SK-N-SH (cell line): ENCODE results near the gene SLC5A4. TPM values are rescaled to one million over a fixed set of nuclear protein-coding genes. Genes with fewer than 3 reads are reported as not detected.

Experiments used
- CTCF ChIA-PET: fragments of 300-600, 350-600 bp; formaldehyde crosslinking; extraction: SDS; loops from one replicate; lab custom pipeline; 2021; lab: Yijun Ruan, JAX
- POLR2A ChIA-PET: fragments of 350-600 bp; sonication (Branson Sonifier 250); formaldehyde crosslinking; extraction: SDS; loops from one replicate; lab custom pipeline; 2020; ENCODE audit warnings: antibody characterized with exemption, inconsistent platforms; lab: Yijun Ruan, JAX
- DNase-seq: peaks from one replicate; pipeline ENCODE4 v3.0.0; 2012
- H2AFZ ChIP-seq: fragments of 200-600 bp; sonication (generic); 2 replicates; pipeline ENCODE4 v1.8.1; 2016; ENCODE audit warnings: antibody characterized with exemption, mild to moderate bottlenecking, low read depth
- H3F3A ChIP-seq: fragments of 200-600 bp; sonication (generic); replicated peaks from 2 replicates; pipeline ENCODE3; 2016; ENCODE audit warnings: antibody characterized with exemption, mild to moderate bottlenecking; ENCODE audit not compliant: insufficient read depth
- H3K27ac ChIP-seq, 2 experiments: fragments of 200-500 bp in 1 of 2; fragments of 200-600 bp in 1 of 2; sonication (Bioruptor generic) in 1 of 2; sonication (generic), shearing (Covaris generic) in 1 of 2; 2 replicates each; pipeline versions ENCODE4 v1.5.1 to v1.6.1; 2014 to 2016; ENCODE audit warnings: low read depth in 2 of 2, inconsistent platforms in 1 of 2, low read length in 1 of 2, mild to moderate bottlenecking in 1 of 2, mixed read lengths in 1 of 2
- H3K27me3 ChIP-seq: fragments of 200-600 bp; sonication (generic), shearing (Covaris generic); 2 replicates; pipeline ENCODE4 v1.6.1; 2016; ENCODE audit warnings: mixed run types; ENCODE audit not compliant: insufficient read depth
- H3K36me3 ChIP-seq, 2 experiments: fragments of 200-500 bp in 1 of 2; fragments of 200-600 bp in 1 of 2; sonication (Bioruptor generic) in 1 of 2; sonication (generic) in 1 of 2; replicated peaks in 1 of 2; 2 replicates each; pipeline versions ENCODE3 to v1.5.1; 2014 to 2016; ENCODE audit warnings: low read length in 1 of 2, mild to moderate bottlenecking in 1 of 2; ENCODE audit not compliant: insufficient read depth in 2 of 2, control insufficient read depth in 1 of 2
- H3K4me1 ChIP-seq, 2 experiments: fragments of 200-500 bp in 1 of 2; fragments of 200-600 bp in 1 of 2; sonication (Bioruptor generic) in 1 of 2; sonication (generic), shearing (Covaris generic) in 1 of 2; 2 replicates each; pipeline versions ENCODE4 v1.5.1 to v1.6.1; 2014 to 2016; ENCODE audit warnings: low read depth in 1 of 2, low read length in 1 of 2, mixed run types in 1 of 2; ENCODE audit not compliant: insufficient read depth in 2 of 2, control insufficient read depth in 1 of 2
- H3K4me2 ChIP-seq: fragments of 200-600 bp; sonication (generic), shearing (Covaris generic); 2 replicates; pipeline ENCODE4 v1.6.1; 2017; ENCODE audit warnings: mixed run types
- H3K4me3 ChIP-seq, 2 experiments: fragments of 200-500 bp in 1 of 2; fragments of 200-600 bp in 1 of 2; sonication (Bioruptor generic) in 1 of 2; sonication (generic), shearing (Covaris generic) in 1 of 2; 2 replicates each; pipeline versions ENCODE4 v1.5.1 to v1.8.1; 2014 to 2016; ENCODE audit warnings: low read depth in 2 of 2, inconsistent platforms in 1 of 2, low read length in 1 of 2, mild to moderate bottlenecking in 1 of 2, mixed read lengths in 1 of 2, moderate library complexity in 1 of 2
- H3K79me2 ChIP-seq: fragments of 200-600 bp; sonication (generic); 2 replicates; pipeline ENCODE4 v1.8.1; 2017; ENCODE audit warnings: mild to moderate bottlenecking; ENCODE audit not compliant: insufficient read depth
- H3K9ac ChIP-seq: fragments of 200-600 bp; sonication (generic); 2 replicates; pipeline ENCODE4 v1.6.1; 2017; ENCODE audit warnings: mixed run types
- H3K9me2 ChIP-seq: fragments of 200-600 bp; sonication (generic); 2 replicates; pipeline ENCODE4 v1.6.1; 2017; ENCODE audit warnings: mixed run types
- H3K9me3 ChIP-seq: fragments of 200-600 bp; sonication (generic); 2 replicates; pipeline ENCODE4 v1.6.1; 2017; ENCODE audit warnings: mixed run types, mild to moderate bottlenecking, moderate library complexity
- H4K20me1 ChIP-seq: fragments of 200-600 bp; sonication (generic); 2 replicates; pipeline ENCODE4 v1.6.1; 2017; ENCODE audit warnings: mild to moderate bottlenecking, mixed run types; ENCODE audit not compliant: insufficient read depth
- CHD2 ChIP-seq: fragments of 150-350 bp; IDR thresholded peaks from 2 replicates; pipeline ENCODE4 v1.6.1; 2018; ENCODE audit warnings: low read length; ENCODE audit not compliant: partially characterized antibody
- ELF1 ChIP-seq: IDR thresholded peaks from 2 replicates; pipeline ENCODE4 v1.4.0; 2012
- FOXJ3 ChIP-seq: sonication (generic); formaldehyde crosslinking; IDR thresholded peaks from 2 replicates; pipeline ENCODE4 v1.5.1; 2020; ENCODE audit warnings: mild to moderate bottlenecking, missing genetic modification reagents
- FOXM1 ChIP-seq: IDR thresholded peaks from 2 replicates; pipeline ENCODE4 v1.4.0; 2012; ENCODE audit warnings: low read depth, mild to moderate bottlenecking
- IRF3 ChIP-seq: fragments of 150-350 bp; IDR thresholded peaks from 2 replicates; pipeline ENCODE4 v1.6.1; 2016; ENCODE audit warnings: mild to moderate bottlenecking, low read depth, low read length
- JUND ChIP-seq: IDR thresholded peaks from 2 replicates; pipeline ENCODE4 v1.4.0; 2012
- NFIC ChIP-seq: IDR thresholded peaks from 2 replicates; pipeline ENCODE4 v1.4.0; 2012; ENCODE audit warnings: borderline replicate concordance
- NRF1 ChIP-seq: IDR thresholded peaks from 2 replicates; pipeline ENCODE4 v1.6.1; 2012; ENCODE audit warnings: low read depth, mild to moderate bottlenecking, low read length
- PBX3 ChIP-seq: IDR thresholded peaks from 2 replicates; pipeline ENCODE4; 2012
- POLR2AphosphoS5 ChIP-seq: IDR thresholded peaks from 2 replicates; pipeline ENCODE4 v1.6.1; 2012; ENCODE audit warnings: low read depth, low read length
- RAD21 ChIP-seq: IDR thresholded peaks from 2 replicates; pipeline ENCODE4 v1.6.1; 2012; ENCODE audit warnings: mild to moderate bottlenecking, low read length
- SIN3A ChIP-seq: IDR thresholded peaks from 2 replicates; pipeline ENCODE4 v1.6.1; 2012; ENCODE audit warnings: low read depth, mild to moderate bottlenecking, low read length, moderate library complexity, borderline replicate concordance
- USF1 ChIP-seq: IDR thresholded peaks from 2 replicates; pipeline ENCODE4 v1.4.0; 2012; ENCODE audit warnings: low read depth, borderline replicate concordance
- YY1 ChIP-seq: IDR thresholded peaks from 2 replicates; pipeline ENCODE4 v1.4.0; 2012; ENCODE audit warnings: low read depth, mild to moderate bottlenecking
- WGBS: methylation state at CpG from one replicate; pipeline ENCODE4 v1.1.6; 2017; ENCODE audit warnings: low lambda C conversion rate; 5-methylcytosine and 5-hydroxymethylcytosine counted together
- polyA plus RNA-seq, 3 experiments: library from polyadenylated mRNA; depleted of rRNA; stranded (reverse); fragments of >200 nt; gene quantifications; 2 replicates each; pipeline ENCODE4 v1.2.3, GENCODE V29; 2012
- TF ChIP-seq, protein P1 (sequence below): IDR thresholded peaks from 2 replicates; pipeline ENCODE4 v1.6.1; 2012; ENCODE audit warnings: mild to moderate bottlenecking, low read depth, low read length, moderate library complexity

SLC5A4 gene
- polyA plus RNA-seq, 1 of the 3 experiments (the other 2 are of a cell fraction), result 0.15 TPM

DNA sequence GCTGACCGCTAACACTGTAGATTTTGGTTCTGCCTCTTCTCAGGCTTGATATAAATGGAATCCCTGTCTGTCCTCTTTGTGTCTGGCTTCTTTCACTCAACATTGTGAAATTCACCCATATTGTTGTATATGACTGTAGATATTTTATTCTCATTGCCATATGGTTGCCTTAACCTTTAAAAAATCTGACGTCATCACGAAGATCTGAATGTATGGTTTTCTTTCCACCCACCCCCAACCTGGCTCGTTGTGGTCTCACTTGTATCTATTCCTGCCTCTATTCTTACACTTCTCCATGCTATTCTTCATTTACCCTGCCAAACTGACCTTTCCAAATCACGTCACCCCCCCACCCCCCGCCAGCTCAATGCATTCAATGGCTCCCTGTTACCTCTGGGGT, 74.1 kb downstream of the SLC5A4 start:
- Histone ChIP-seq H3K9me2 (no peaks in the 10 kb centered on the region), H3K4me2 (no peak overlapping the region), H3K9ac (no peak overlapping the region), H3K27me3 (no peaks in the 10 kb centered on the region; the same call in 1 of the 2 replicates), H3K27ac (no peak overlapping the region), H3K79me2 (no peaks in the 10 kb centered on the region), H3K36me3 (no peaks in the 10 kb centered on the region), H3K4me1 (no peaks in the 10 kb centered on the region; a peak in 1 of 4 replicates), H3K9me3 (no peaks in the 10 kb centered on the region), H3K4me3 (no peak overlapping the region)
- DNase-seq, result no peak
- CTCF ChIA-PET, result interaction anchor here (1.5 kb wide), 1 partner anchor 21 kb away, joined by 6 read pairs; no protein-coding TSS in a partner anchor
- WGBS, result 29% methylated on average over 6 of the region's 6 CpGs
- TF ChIP-seq NFIC (no peak), IRF3 (no peak), PBX3 (no peak), SIN3A (no peak), USF1 (no peak), YY1 (no peak), POLR2AphosphoS5 (no peak), JUND (no peak), CHD2 (no peak), FOXM1 (no peak), ELF1 (no peak), FOXJ3 (no peak), NRF1 (no peak), RAD21 (no peak)
- TF ChIP-seq, protein P1, sequence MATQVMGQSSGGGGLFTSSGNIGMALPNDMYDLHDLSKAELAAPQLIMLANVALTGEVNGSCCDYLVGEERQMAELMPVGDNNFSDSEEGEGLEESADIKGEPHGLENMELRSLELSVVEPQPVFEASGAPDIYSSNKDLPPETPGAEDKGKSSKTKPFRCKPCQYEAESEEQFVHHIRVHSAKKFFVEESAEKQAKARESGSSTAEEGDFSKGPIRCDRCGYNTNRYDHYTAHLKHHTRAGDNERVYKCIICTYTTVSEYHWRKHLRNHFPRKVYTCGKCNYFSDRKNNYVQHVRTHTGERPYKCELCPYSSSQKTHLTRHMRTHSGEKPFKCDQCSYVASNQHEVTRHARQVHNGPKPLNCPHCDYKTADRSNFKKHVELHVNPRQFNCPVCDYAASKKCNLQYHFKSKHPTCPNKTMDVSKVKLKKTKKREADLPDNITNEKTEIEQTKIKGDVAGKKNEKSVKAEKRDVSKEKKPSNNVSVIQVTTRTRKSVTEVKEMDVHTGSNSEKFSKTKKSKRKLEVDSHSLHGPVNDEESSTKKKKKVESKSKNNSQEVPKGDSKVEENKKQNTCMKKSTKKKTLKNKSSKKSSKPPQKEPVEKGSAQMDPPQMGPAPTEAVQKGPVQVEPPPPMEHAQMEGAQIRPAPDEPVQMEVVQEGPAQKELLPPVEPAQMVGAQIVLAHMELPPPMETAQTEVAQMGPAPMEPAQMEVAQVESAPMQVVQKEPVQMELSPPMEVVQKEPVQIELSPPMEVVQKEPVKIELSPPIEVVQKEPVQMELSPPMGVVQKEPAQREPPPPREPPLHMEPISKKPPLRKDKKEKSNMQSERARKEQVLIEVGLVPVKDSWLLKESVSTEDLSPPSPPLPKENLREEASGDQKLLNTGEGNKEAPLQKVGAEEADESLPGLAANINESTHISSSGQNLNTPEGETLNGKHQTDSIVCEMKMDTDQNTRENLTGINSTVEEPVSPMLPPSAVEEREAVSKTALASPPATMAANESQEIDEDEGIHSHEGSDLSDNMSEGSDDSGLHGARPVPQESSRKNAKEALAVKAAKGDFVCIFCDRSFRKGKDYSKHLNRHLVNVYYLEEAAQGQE, result no peak
- TF ChIP-seq, all 33 proteins: peak for 0
- no peak overlapping the region for H2AFZ ChIP-seq
- no peaks in the 10 kb centered on the region for H3F3A ChIP-seq
- POLR2A ChIA-PET, result no interaction called here
- no peaks in the 10 kb centered on the region for H4K20me1 ChIP-seq
